HepG2 (cell line): Measurements from ENCODE around the gene EML2. TPM values are rescaled to one million over a fixed set of nuclear protein-coding genes. Genes with fewer than 3 reads are reported as not detected.

Source experiments
- AKNA ChIP-seq: sonication (generic); formaldehyde crosslinking; IDR thresholded peaks from 2 replicates; pipeline ENCODE4 v1.4.0; 2020; ENCODE audit warnings: missing genetic modification reagents, borderline replicate concordance
- ARNT2 ChIP-seq: sonication (generic); formaldehyde crosslinking; IDR thresholded peaks from 2 replicates; pipeline ENCODE4 v1.8.0; 2022; ENCODE audit warnings: mild to moderate bottlenecking, low read depth, missing genetic modification reagents, moderate library complexity
- CREM ChIP-seq, 2 experiments: sonication (generic) in 1 of 2; formaldehyde crosslinking in 1 of 2; IDR thresholded peaks; 2 replicates each; pipeline versions ENCODE4 v1.4.0 to v1.6.1; 2016 to 2020; ENCODE audit warnings: antibody characterized with exemption in 1 of 2, mild to moderate bottlenecking in 1 of 2, missing genetic modification reagents in 1 of 2
- DNMT3B ChIP-seq: conservative IDR thresholded peaks from 2 replicates; pipeline ENCODE4 v1.6.1; 2016; ENCODE audit warnings: missing biosample characterization, control low read depth
- ERF ChIP-seq: IDR thresholded peaks from 2 replicates; pipeline ENCODE4 v1.6.1; 2018; ENCODE audit warnings: missing biosample characterization, missing genetic modification reagents
- MIXL1 ChIP-seq: IDR thresholded peaks from 2 replicates; pipeline ENCODE4 v1.6.1; 2016
- NFE2L2 ChIP-seq: fragments of 150-350 bp; IDR thresholded peaks from 2 replicates; pipeline ENCODE4 v1.6.1; 2014; ENCODE audit warnings: low read length
- PLSCR1 ChIP-seq: sonication (generic); formaldehyde crosslinking; IDR thresholded peaks from 2 replicates; pipeline ENCODE4 v1.5.0; 2020; ENCODE audit warnings: missing genetic modification reagents, mild to moderate bottlenecking, borderline replicate concordance
- RBFOX2 ChIP-seq: fragments of 200-400 bp; formaldehyde crosslinking; IDR thresholded peaks from 2 replicates; pipeline ENCODE4 v1.6.1; 2017; ENCODE audit warnings: low read depth, mild to moderate bottlenecking, low read length
- SNAI1 ChIP-seq: sonication (generic); formaldehyde crosslinking; IDR thresholded peaks from 2 replicates; pipeline ENCODE4 v1.5.0; 2020; ENCODE audit warnings: mild to moderate bottlenecking, missing genetic modification reagents, borderline replicate concordance
- SP5 ChIP-seq: IDR thresholded peaks from 2 replicates; pipeline ENCODE4 v1.6.1; 2016; ENCODE audit warnings: low read depth, borderline replicate concordance
- TCF7L2 ChIP-seq: IDR thresholded peaks from 2 replicates; pipeline ENCODE4 v1.6.1; 2011; ENCODE audit warnings: mild to moderate bottlenecking, low read depth, low read length, moderate library complexity
- ZFP36L2 ChIP-seq: sonication (generic); formaldehyde crosslinking; IDR thresholded peaks from 2 replicates; pipeline ENCODE4 v1.4.0; 2020; ENCODE audit warnings: missing genetic modification reagents
- ZNF672 ChIP-seq: sonication (generic); formaldehyde crosslinking; IDR thresholded peaks from 2 replicates; pipeline ENCODE4 v1.8.1; 2022; ENCODE audit warnings: missing genetic modification reagents
- ZNF816 ChIP-seq: sonication (generic); formaldehyde crosslinking; IDR thresholded peaks from 2 replicates; pipeline ENCODE4 v1.8.0; 2022; ENCODE audit warnings: missing genetic modification reagents, mild to moderate bottlenecking, borderline replicate concordance
- ZSCAN9 ChIP-seq: IDR thresholded peaks from 2 replicates; pipeline ENCODE4 v1.6.1; 2016; ENCODE audit warnings: borderline replicate concordance
- polyA plus RNA-seq, 8 experiments: library from polyadenylated mRNA; depleted of rRNA in 3 of 8; stranded (reverse) in 7 of 8; unstranded in 1 of 8; fragments of >200 nt; fragmentation: Illumina TruSeq in 4 of 8; extraction: Trizol in 4 of 8; gene quantifications; 2 replicates each; pipeline versions ENCODE4 v1.2.1 to v1.2.3, GENCODE V29; 2011 to 2016; ENCODE audit warnings: low read depth in 4 of 8, missing spikeins in 1 of 8, mixed read lengths in 1 of 8; ENCODE audit not compliant: insufficient read depth in 1 of 8
- total RNA-seq, 5 experiments: library from RNA; depleted of rRNA; stranded (reverse); fragments of >200 nt; fragmentation: Illumina TruSeq; extraction: Trizol; gene quantifications; 2 replicates each; pipeline ENCODE4 v1.2.3, GENCODE V29; 2016; ENCODE audit warnings: low read depth in 1 of 5
- TF ChIP-seq, protein P1 (sequence below): IDR thresholded peaks from 2 replicates; pipeline ENCODE4 v1.6.1; 2016; ENCODE audit warnings: missing genetic modification reagents, missing compliant biosample characterization
- TF ChIP-seq, protein P2 (sequence below): sonication (generic); formaldehyde crosslinking; IDR thresholded peaks from 2 replicates; pipeline ENCODE4 v1.4.0; 2020; ENCODE audit warnings: missing genetic modification reagents
- TF ChIP-seq, protein P3 (sequence below): conservative IDR thresholded peaks from 2 replicates; pipeline ENCODE4 v1.6.1; 2018; ENCODE audit warnings: missing genetic modification reagents

EML2 gene
- total and polyA plus RNA-seq, 2 of the 13 experiments (the other 11 are each of a cell fraction or from before 2014, with no cell fraction given), result 7.3 to 12.9 TPM

GRCh38 chr19:45681391-45682015 is 42.3 kb upstream of the EML2 start (continued):
- TF ChIP-seq AKNA (CRISPR knock-in tag) (no peak), NFE2L2 (no peak), SP5 (CRISPR knock-in tag) (0 out of 2 replicates have a peak, but pooled peaks have one; percentile 5), RBFOX2 (peak; percentile 69), SNAI1 (no peak), DNMT3B (CRISPR knock-in tag) (no peak), ZSCAN9 (CRISPR knock-in tag) (no peak), ZNF672 (CRISPR knock-in tag) (no peak), PLSCR1 (CRISPR knock-in tag) (no peak), ZNF816 (no peak), ERF (CRISPR knock-in tag) (0 out of 2 replicates have a peak, but pooled peaks have one; percentile 54), ZFP36L2 (CRISPR knock-in tag) (no peak), TCF7L2 (no peak), MIXL1 (CRISPR knock-in tag) (no peak), CREM (IDR thresholded peaks at IDR 0.05) (no peak), CREM (CRISPR knock-in tag; IDR thresholded peaks at IDR 0.05) (no peak), ARNT2 (peak; percentile 44; the same call in 1 of the 2 replicates)
- TF ChIP-seq, protein P1, sequence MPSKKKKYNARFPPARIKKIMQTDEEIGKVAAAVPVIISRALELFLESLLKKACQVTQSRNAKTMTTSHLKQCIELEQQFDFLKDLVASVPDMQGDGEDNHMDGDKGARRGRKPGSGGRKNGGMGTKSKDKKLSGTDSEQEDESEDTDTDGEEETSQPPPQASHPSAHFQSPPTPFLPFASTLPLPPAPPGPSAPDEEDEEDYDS (CRISPR knock-in tag), result peak; percentile 42; the same call in 1 of the 2 replicates
- TF ChIP-seq, protein P2, sequence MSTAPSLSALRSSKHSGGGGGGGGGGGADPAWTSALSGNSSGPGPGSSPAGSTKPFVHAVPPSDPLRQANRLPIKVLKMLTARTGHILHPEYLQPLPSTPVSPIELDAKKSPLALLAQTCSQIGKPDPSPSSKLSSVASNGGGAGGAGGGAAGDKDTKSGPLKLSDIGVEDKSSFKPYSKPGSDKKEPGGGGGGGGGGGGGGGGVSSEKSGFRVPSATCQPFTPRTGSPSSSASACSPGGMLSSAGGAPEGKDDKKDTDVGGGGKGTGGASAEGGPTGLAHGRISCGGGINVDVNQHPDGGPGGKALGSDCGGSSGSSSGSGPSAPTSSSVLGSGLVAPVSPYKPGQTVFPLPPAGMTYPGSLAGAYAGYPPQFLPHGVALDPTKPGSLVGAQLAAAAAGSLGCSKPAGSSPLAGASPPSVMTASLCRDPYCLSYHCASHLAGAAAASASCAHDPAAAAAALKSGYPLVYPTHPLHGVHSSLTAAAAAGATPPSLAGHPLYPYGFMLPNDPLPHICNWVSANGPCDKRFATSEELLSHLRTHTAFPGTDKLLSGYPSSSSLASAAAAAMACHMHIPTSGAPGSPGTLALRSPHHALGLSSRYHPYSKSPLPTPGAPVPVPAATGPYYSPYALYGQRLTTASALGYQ (CRISPR knock-in tag), result no peak
- TF ChIP-seq, protein P3, sequence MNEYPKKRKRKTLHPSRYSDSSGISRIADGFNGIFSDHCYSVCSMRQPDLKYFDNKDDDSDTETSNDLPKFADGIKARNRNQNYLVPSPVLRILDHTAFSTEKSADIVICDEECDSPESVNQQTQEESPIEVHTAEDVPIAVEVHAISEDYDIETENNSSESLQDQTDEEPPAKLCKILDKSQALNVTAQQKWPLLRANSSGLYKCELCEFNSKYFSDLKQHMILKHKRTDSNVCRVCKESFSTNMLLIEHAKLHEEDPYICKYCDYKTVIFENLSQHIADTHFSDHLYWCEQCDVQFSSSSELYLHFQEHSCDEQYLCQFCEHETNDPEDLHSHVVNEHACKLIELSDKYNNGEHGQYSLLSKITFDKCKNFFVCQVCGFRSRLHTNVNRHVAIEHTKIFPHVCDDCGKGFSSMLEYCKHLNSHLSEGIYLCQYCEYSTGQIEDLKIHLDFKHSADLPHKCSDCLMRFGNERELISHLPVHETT (CRISPR knock-in tag), result no peak
